Caco-2 (cell line): Measurements from ENCODE around the gene ANGPTL4. TPM values are rescaled to one million over a fixed set of nuclear protein-coding genes. Genes with fewer than 3 reads are reported as not detected.

Experiments used
- BruUV-seq: library from RNA; stranded (reverse); fragments of 400-500 nt; replicated peaks from 2 replicates; lab custom pipeline; 2021; lab: Mats Ljungman, UMichigan
- CTCF ChIA-PET: fragments of 300-600 bp; sonication (Branson Sonifier 250); formaldehyde crosslinking; loops from one replicate; lab custom pipeline; 2022; ENCODE audit warnings: antibody characterized with exemption; lab: Charles Lee
- POLR2A ChIA-PET: fragments of 300-600 bp; sonication (Branson Sonifier 250); formaldehyde crosslinking; loops from one replicate; lab custom pipeline; 2022; ENCODE audit warnings: antibody characterized with exemption; lab: Charles Lee
- DNase-seq, 2 experiments: peaks; one replicate each; pipeline versions ENCODE4 v3.0.0 to v3.0.0-alpha.2; 2020 to 2022
- H3K27me3 ChIP-seq: replicated peaks from 2 replicates; pipeline ENCODE4 v1.6.0; 2011; ENCODE audit warnings: low read length; ENCODE audit not compliant: control insufficient read depth, insufficient read depth
- H3K36me3 ChIP-seq: 2 replicates; pipeline ENCODE4 v1.5.1; 2011; ENCODE audit warnings: low read length; ENCODE audit not compliant: control insufficient read depth, insufficient read depth
- H3K4me1 ChIP-seq: fragments of 250-450 bp; sonication (Bioruptor Pico); 2 replicates; pipeline ENCODE4 v1.5.1; 2020; ENCODE audit warnings: mild to moderate bottlenecking
- H3K4me3 ChIP-seq: 2 replicates; pipeline ENCODE4 v1.5.1; 2011; ENCODE audit warnings: low read depth, mild to moderate bottlenecking, control low read depth, low read length
- H3K9me3 ChIP-seq: fragments of 250-450 bp; sonication (Bioruptor Pico); 2 replicates; pipeline ENCODE4 v1.5.1; 2020; ENCODE audit warnings: mild to moderate bottlenecking, moderate library complexity
- H3K27ac Mint-ChIP-seq: one replicate; pipeline ENCODE4 v1.8.0; 2022; ENCODE audit warnings: mixed read lengths; ENCODE audit not compliant: unreplicated experiment
- H3K27me3 Mint-ChIP-seq: one replicate; pipeline ENCODE4 v1.8.0; 2022; ENCODE audit warnings: mixed read lengths; ENCODE audit not compliant: insufficient read depth, unreplicated experiment
- H3K36me3 Mint-ChIP-seq: one replicate; pipeline ENCODE4 v1.8.0; 2022; ENCODE audit warnings: mild to moderate bottlenecking, mixed read lengths; ENCODE audit not compliant: insufficient read depth, unreplicated experiment
- H3K4me1 Mint-ChIP-seq: one replicate; pipeline ENCODE4 v1.8.0; 2022; ENCODE audit warnings: low read depth, mixed read lengths; ENCODE audit not compliant: unreplicated experiment
- H3K4me3 Mint-ChIP-seq: one replicate; pipeline ENCODE4 v1.8.0; 2022; ENCODE audit warnings: mild to moderate bottlenecking, moderate library complexity, mixed read lengths; ENCODE audit not compliant: unreplicated experiment
- H3K9me3 Mint-ChIP-seq: one replicate; pipeline ENCODE4 v1.8.0; 2022; ENCODE audit warnings: mixed read lengths; ENCODE audit not compliant: unreplicated experiment
- CTCF ChIP-seq, 2 experiments: fragments of 200-600 bp in 1 of 2; IDR thresholded peaks; 1 replicate in 1 of 2; 2 replicates in 1 of 2; pipeline versions ENCODE4 v1.5.1 to v1.8.0; 2011 to 2022; ENCODE audit warnings: antibody characterized with exemption in 1 of 2, control low read depth in 1 of 2, inconsistent platforms in 1 of 2, low read depth in 1 of 2, low read length in 1 of 2, mild to moderate bottlenecking in 1 of 2, moderate library complexity in 1 of 2; ENCODE audit not compliant: insufficient read depth in 1 of 2, severe bottlenecking in 1 of 2, unreplicated experiment in 1 of 2
- intact Hi-C: fragments of 100-400 bp; cut with micrococcal nuclease; formaldehyde crosslinking; loops from one replicate; pipeline ENCODE4 v1.10.0; 2022; ENCODE audit not compliant: unreplicated experiment
- total RNA-seq: library from RNA; stranded (reverse); gene quantifications from 2 replicates; pipeline ENCODE4 v1.2.3, GENCODE V29; 2022

Gene ANGPTL4
- total RNA-seq, 1 experiment from 2014 or later = 1.2 TPM

GRCh38 chr19:8321067-8321985, 42.6 kb upstream of the ANGPTL4 start, which contains the start of the genes NDUFA7 and RPS28:
NDUFA7 (minus strand) TSS chr19:8321375; CDS start chr19:8321358, 17 bp downstream.
RPS28 (plus strand) TSS chr19:8321496; CDS start chr19:8321531, 35 bp downstream.
- intact Hi-C loops = loop anchor here (2.0 kb wide), 1 partner anchor 163 kb away; no protein-coding TSS in a partner anchor
- H3K27ac Mint-ChIP-seq = peak within 1 kb of the TSS; percentile 99
- Histone ChIP-seq H3K4me1 (peaks cover 9% of the 10 kb centered on the region), H3K9me3 (no peaks in the 10 kb centered on the region), H3K27me3 (no peaks in the 10 kb centered on the region), H3K4me3 (peak within 1 kb of the TSS; percentile 79), H3K36me3 (peaks cover 4% of the 10 kb centered on the region)
- no peaks in the 10 kb centered on the region for H3K27me3 Mint-ChIP-seq
- peaks cover 65% of the 10 kb centered on the region for H3K36me3 Mint-ChIP-seq
- peaks cover 7% of the 10 kb centered on the region for H3K4me1 Mint-ChIP-seq
- CTCF ChIA-PET = interaction anchor here (0.6 to 1.3 kb wide), 3 partner anchors 14 to 54 kb away, joined by 3 to 4 read pairs (median 3); no protein-coding TSS in a partner anchor
- BruUV-seq = TSS peak; percentile 90
- TF ChIP-seq CTCF (IDR thresholded peaks at IDR 0.05; ENCODE audit: insufficient read depth in 1 of 2, low read depth in 1 of 2, low read length in 1 of 2, severe bottlenecking in 1 of 2, unreplicated experiment in 1 of 2) = peak in 1 of 2 experiments; percentile 0
- DNase-seq = peak; percentile 93 to 95
- no peaks in the 10 kb centered on the region for H3K9me3 Mint-ChIP-seq
- POLR2A ChIA-PET = interaction anchor here (0.5 to 1.3 kb wide), 6 partner anchors 8 to 92 kb away, joined by 3 to 12 read pairs (median 6); partner anchors contain the start of gene MARCHF2
- peak within 1 kb of the TSS; percentile 100 for H3K4me3 Mint-ChIP-seq

DNA sequence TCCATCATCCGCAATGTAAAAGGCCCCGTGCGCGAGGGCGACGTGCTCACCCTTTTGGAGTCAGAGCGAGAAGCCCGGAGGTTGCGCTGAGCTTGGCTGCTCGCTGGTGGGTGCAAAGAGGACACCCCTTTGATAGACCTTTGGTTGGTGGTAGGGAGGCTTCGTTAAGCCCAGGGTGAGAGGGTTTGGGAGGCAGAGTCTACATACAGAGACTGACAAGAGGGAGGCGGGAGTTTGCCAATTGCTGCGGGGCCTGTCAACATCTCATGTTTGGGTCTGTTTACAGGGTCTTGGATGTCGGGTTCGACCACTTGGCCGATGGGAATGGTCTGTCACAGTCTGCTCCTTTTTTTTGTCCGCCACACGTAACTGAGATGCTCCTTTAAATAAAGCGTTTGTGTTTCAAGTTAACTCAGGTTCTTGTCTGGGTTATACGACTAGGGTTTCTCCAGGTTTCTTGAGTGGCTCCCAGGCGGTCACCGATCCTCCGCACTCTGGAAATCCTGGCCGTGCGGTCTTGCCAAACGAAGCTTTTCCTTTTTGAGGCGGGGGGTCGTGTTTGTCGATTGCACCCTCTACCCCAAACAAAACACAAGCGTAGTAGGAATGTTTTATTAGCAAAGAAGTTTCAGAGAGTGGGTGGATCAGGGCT, 41.8 kb upstream of the ANGPTL4 start:
- POLR2A ChIA-PET = interaction anchor here (0.6 to 0.8 kb wide), 3 partner anchors 7 to 17 kb away, joined by 5 to 9 read pairs (median 6); no protein-coding TSS in a partner anchor
- CTCF ChIA-PET = interaction anchor here (0.6 to 1.1 kb wide), 2 partner anchors 13 to 55 kb away, joined by 3 read pairs; no protein-coding TSS in a partner anchor
- DNase-seq = no peak
- Histone ChIP-seq H3K4me3 (peak overlapping the region; percentile 79), H3K9me3 (no peaks in the 10 kb centered on the region), H3K36me3 (peaks cover 4% of the 10 kb centered on the region), H3K27me3 (no peaks in the 10 kb centered on the region), H3K4me1 (peaks cover 9% of the 10 kb centered on the region)
- peaks cover 71% of the 10 kb centered on the region for H3K36me3 Mint-ChIP-seq
- TF ChIP-seq CTCF (IDR thresholded peaks at IDR 0.05; ENCODE audit: insufficient read depth in 1 of 2, low read depth in 1 of 2, low read length in 1 of 2, severe bottlenecking in 1 of 2, unreplicated experiment in 1 of 2) = no peak
- no peaks in the 10 kb centered on the region for H3K27me3 Mint-ChIP-seq
- no peaks in the 10 kb centered on the region for H3K9me3 Mint-ChIP-seq
- intact Hi-C loops = loop anchor here (2.0 kb wide), 1 partner anchor 163 kb away; no protein-coding TSS in a partner anchor
- peak overlapping the region; percentile 99 for H3K27ac Mint-ChIP-seq
- no TSS peak for BruUV-seq
- H3K4me1 Mint-ChIP-seq = peaks cover 7% of the 10 kb centered on the region
- H3K4me3 Mint-ChIP-seq = peak overlapping the region; percentile 100

DNA sequence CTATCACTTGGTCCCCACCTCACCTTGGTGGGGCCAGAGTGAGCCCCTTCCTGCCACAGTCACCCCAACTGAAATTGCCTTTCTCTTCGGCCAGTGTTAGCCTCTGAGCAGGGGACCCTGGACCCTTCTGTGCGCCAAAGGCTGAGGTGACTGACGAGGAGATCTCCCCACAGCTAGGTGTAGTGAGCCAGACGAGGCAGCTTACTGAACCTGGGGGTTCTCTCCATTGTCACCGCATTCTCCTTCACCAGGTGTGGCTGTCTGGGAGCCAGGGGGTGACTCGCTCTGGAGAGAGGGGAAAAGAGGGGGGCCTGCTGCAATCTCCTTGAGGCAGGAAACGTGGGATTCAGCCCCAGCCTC, 41.3 kb upstream of the ANGPTL4 start:
- no TSS peak for BruUV-seq
- peaks cover 4% of the 10 kb centered on the region for H3K36me3 ChIP-seq
- no peaks in the 10 kb centered on the region for H3K27me3 ChIP-seq
- no peaks in the 10 kb centered on the region for H3K27me3 Mint-ChIP-seq
- peaks cover 9% of the 10 kb centered on the region for H3K4me1 ChIP-seq
- H3K4me3 Mint-ChIP-seq = peak overlapping the region; percentile 100
- CTCF ChIA-PET = no interaction called here
- intact Hi-C loops = no loop called here
- no peak for DNase-seq
- H3K9me3 ChIP-seq = no peaks in the 10 kb centered on the region
- peaks cover 72% of the 10 kb centered on the region for H3K36me3 Mint-ChIP-seq
- peaks cover 7% of the 10 kb centered on the region for H3K4me1 Mint-ChIP-seq
- POLR2A ChIA-PET = no interaction called here
- H3K4me3 ChIP-seq = peak overlapping the region; percentile 79
- H3K9me3 Mint-ChIP-seq = no peaks in the 10 kb centered on the region
- no peak for TF ChIP-seq CTCF (IDR thresholded peaks at IDR 0.05; ENCODE audit: insufficient read depth in 1 of 2, low read depth in 1 of 2, low read length in 1 of 2, severe bottlenecking in 1 of 2, unreplicated experiment in 1 of 2)
- H3K27ac Mint-ChIP-seq = peak overlapping the region; percentile 99
